H1 (cell line): ENCODE results near the gene CAP1. TPM values are rescaled to one million over a fixed set of nuclear protein-coding genes. Genes with fewer than 3 reads are reported as not detected.

Source experiments
- CREB1 ChIP-seq: IDR thresholded peaks from 2 replicates; pipeline ENCODE4 v1.6.1; 2012; ENCODE audit warnings: inconsistent platforms
- EP300 ChIP-seq, 2 experiments: IDR thresholded peaks; 1 replicate in 1 of 2; 2 replicates in 1 of 2; pipeline ENCODE4 v1.6.1; 2011 to 2012; ENCODE audit warnings: low read depth in 2 of 2, low read length in 2 of 2, mild to moderate bottlenecking in 2 of 2, borderline replicate concordance in 1 of 2, inconsistent platforms in 1 of 2, moderate library complexity in 1 of 2
- MAFK ChIP-seq: IDR thresholded peaks from 2 replicates; pipeline ENCODE4 v1.6.1; 2012; ENCODE audit warnings: low read depth, mild to moderate bottlenecking, improper control_type of control experiment, low read length
- POLR2A ChIP-seq, 2 experiments: IDR thresholded peaks; 1 replicate in 1 of 2; 2 replicates in 1 of 2; pipeline ENCODE4 v1.6.1; 2011; ENCODE audit warnings: low read depth in 2 of 2, low read length in 2 of 2, mild to moderate bottlenecking in 2 of 2; ENCODE audit errors: control extremely low read depth in 1 of 2
- SP4 ChIP-seq: IDR thresholded peaks from 2 replicates; pipeline ENCODE4 v1.6.1; 2012; ENCODE audit warnings: low read length, inconsistent platforms
- TAF1 ChIP-seq: IDR thresholded peaks from 2 replicates; pipeline ENCODE4 v1.6.1; 2011; ENCODE audit warnings: mild to moderate bottlenecking, low read depth, low read length
- TBP ChIP-seq: IDR thresholded peaks from 2 replicates; pipeline ENCODE4 v1.6.1; 2011; ENCODE audit warnings: low read depth, low read length, improper control_type of control experiment
- polyA plus RNA-seq, 7 experiments: library from polyadenylated mRNA; depleted of rRNA in 3 of 7; stranded (reverse) in 5 of 7; unstranded in 2 of 7; fragments of >200 nt in 5 of 7; fragments of 200-250 nt in 2 of 7; gene quantifications; 1 replicate in 5 of 7; 2 replicates in 1 of 7; 4 replicates in 1 of 7; pipeline versions ENCODE4 v1.2.1 to v1.2.3, GENCODE V29; 2011 to 2013; ENCODE audit warnings: missing spikeins in 2 of 7, mixed read lengths in 2 of 7
- total RNA-seq: library from RNA; stranded (reverse); fragmentation: NEBNext Ultra II Directional; extraction: Animal tissue kit (Norgen Biotek cat#: 25700); gene quantifications from 2 replicates; pipeline ENCODE4 v1.2.1, GENCODE V29; 2021

CAP1 gene
- total and polyA plus RNA-seq, 2 of the 8 experiments (the other 6 are each of a cell fraction or from before 2014, with no cell fraction given) = 140 to 295 TPM

- TF ChIP-seq TBP (peak; percentile 82), CREB1 (0 out of 2 replicates have a peak, but pooled peaks have one; percentile 30), EP300 (IDR thresholded peaks at IDR 0.05; ENCODE audit: borderline replicate concordance in 1 of 2, low read depth in 2 of 2, low read length in 2 of 2) (0 out of 3 replicates have a peak, but pooled peaks of 1 of the 2 experiments have one; percentile 44), POLR2A (IDR thresholded peaks at IDR 0.05; ENCODE audit: control extremely low read depth in 1 of 2, low read depth in 2 of 2, low read length in 2 of 2) (peak; percentile 84 to 96), TAF1 (peak; percentile 78), MAFK (no peak), SP4 (peak; percentile 57; the same call in 1 of the 2 replicates)
These were observed 595 bp upstream of the CAP1 start (continued) for GRCh38 chr1:40039757-40040510.
